Right lobe of liver (tissue), 6 donors: Measurements from ENCODE around the gene GPR3. TPM values are rescaled to one million over a fixed set of nuclear protein-coding genes. Genes with fewer than 3 reads are reported as not detected.
"Not testable (repeated sequence)": the region's sequence is repeated elsewhere in the genome, so short reads cannot be mapped to it uniquely, and the experiment has no call there.

Experiments
- ATAC-seq, 4 donors: fragments of 200-7000 bp; cut with Tn5 transposase; one replicate each; pipeline ENCODE4 v1.9.1; 2020; ENCODE audit warnings: mild to moderate bottlenecking in 4 of 4, moderate library complexity in 4 of 4
- DNase-seq, 3 donors: peaks; one replicate each; pipeline ENCODE4 v3.0.0-alpha.2; 2020
- H3K27ac ChIP-seq, 3 donors: fragments of 200-600 bp; one replicate each; pipeline ENCODE4 v1.8.0; 2022
- H3K27me3 ChIP-seq, 2 donors: fragments of 200-600 bp; one replicate each; pipeline ENCODE4 v1.8.0; 2022
- H3K36me3 ChIP-seq, 4 donors: fragments of 200-600 bp; sonication (generic) in 1 of 4; one replicate each; pipeline versions ENCODE4 v1.5.1 to v1.8.0; 2017 to 2022; ENCODE audit warnings: control low read depth in 1 of 4
- H3K4me1 ChIP-seq, 4 donors: fragments of 200-600 bp; sonication (generic) in 1 of 4; one replicate each; pipeline versions ENCODE4 v1.5.1 to v1.8.0; 2017 to 2022; ENCODE audit warnings: control low read depth in 1 of 4
- H3K4me3 ChIP-seq, 3 donors: fragments of 200-600 bp; one replicate each; pipeline ENCODE4 v1.8.0; 2022
- H3K9me3 ChIP-seq, 4 donors: fragments of 200-600 bp; sonication (generic) in 1 of 4; one replicate each; pipeline versions ENCODE4 v1.5.1 to v1.8.0; 2017 to 2022; ENCODE audit warnings: control low read depth in 1 of 4
- CTCF ChIP-seq, 4 donors: fragments of 200-600 bp in 3 of 4; fragments of 450-650 bp in 1 of 4; IDR thresholded peaks; one replicate each; pipeline versions ENCODE4 v1.5.1 to v1.8.0; 2016 to 2022; ENCODE audit warnings: antibody characterized with exemption in 4 of 4, mild to moderate bottlenecking in 2 of 4
- POLR2A ChIP-seq: fragments of 450-650 bp; IDR thresholded peaks from one replicate; pipeline ENCODE4 v1.6.1; 2017; ENCODE audit warnings: antibody characterized with exemption, mild to moderate bottlenecking
- whole genome bisulfite sequencing: methylation state at CpG from one replicate; pipeline ENCODE4 v1.1.6; 2018; ENCODE audit warnings: low coverage, low lambda C conversion rate; ENCODE audit not compliant: insufficient coverage; ENCODE audit errors: missing lambda C conversion rate; 5-methylcytosine and 5-hydroxymethylcytosine counted together
- intact Hi-C, 2 donors: fragments of 100-400 bp; cut with DNase I; formaldehyde crosslinking; loops; one replicate each; pipeline versions ENCODE4 v1.11.2 to v1.14.1; 2022
- total RNA-seq, 6 experiments: library from RNA; depleted of rRNA in 2 of 6; stranded (reverse); fragments of >200 nt in 2 of 6; fragmentation: NEBNext Ultra II Directional in 3 of 6; extraction: Animal tissue kit (Norgen Biotek cat#: 25700) in 3 of 6; gene quantifications; one replicate each; pipeline versions ENCODE4 v1.1.0 to v1.2.4, GENCODE V29; 2016 to 2023
- donor health status: DM: no; HTN: yes; CAD: no.
- donor health status: DM: no; HTN: no; CAD: no.
- donor health status: DM: no; HTN: no; CAD: no.
- donor health status: DM: no; HTN: yes; CAD: no.
- donor health status: DM: no; HTN: yes; CAD: no.

The GPR3 gene
- total RNA-seq, 6 experiments from 2014 or later: 0.19 to 0.43 TPM; not detected in 4

- Histone ChIP-seq H3K27ac (no peak overlapping the region), H3K27me3 (no peaks in the 10 kb centered on the region), H3K4me3 (no peak overlapping the region), H3K36me3 (peaks cover 0 to 21% (median 13%) of the 10 kb centered on the region in 4 donors), H3K9me3 (no peaks in the 10 kb centered on the region), H3K4me1 (peaks cover 0 to 9% (median 0%) of the 10 kb centered on the region in 4 donors)
- ATAC-seq: no peak
- intact Hi-C loops: loop anchor here (5.0 to 10.0 kb wide), 2 partner anchors 191 to 198 kb away; partner anchors contain the start of gene AHDC1 (in 1 of the 2)
- TF ChIP-seq POLR2A (no peak), CTCF (IDR thresholded peaks at IDR 0.05) (no peak)
- DNase-seq: no peak
Observed at GRCh38 chr1:27403931-27404330, 11.5 kb downstream of the GPR3 start.

DNA sequence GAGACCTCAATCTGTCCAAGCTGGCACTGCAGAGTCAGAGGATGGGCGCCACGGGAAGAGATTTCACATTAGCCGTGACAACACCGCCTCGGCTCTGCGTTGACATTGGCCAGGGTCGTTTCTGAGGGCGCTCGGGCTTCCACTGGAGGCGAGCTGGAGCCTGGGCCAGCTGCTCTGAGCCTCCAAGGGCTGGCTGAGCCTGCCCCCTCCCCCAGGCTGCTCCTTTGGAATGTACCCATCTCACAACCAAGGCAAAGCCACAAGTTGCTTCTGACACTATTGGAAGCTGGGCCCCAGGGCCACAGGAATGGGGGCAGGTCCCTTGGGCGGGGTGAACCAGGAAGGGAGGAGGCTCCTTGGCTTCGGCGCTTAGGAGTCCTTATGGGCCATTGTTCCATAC lies 12.7 kb downstream of the GPR3 start:
- WGBS: no CpG with 5 or more reads among the region's 13 CpGs
- DNase-seq: no peak
- Histone ChIP-seq H3K4me3 (no peak overlapping the region), H3K4me1 (peaks cover 0 to 9% (median 0%) of the 10 kb centered on the region in 4 donors), H3K9me3 (no peaks in the 10 kb centered on the region), H3K27ac (no peak overlapping the region), H3K27me3 (no peaks in the 10 kb centered on the region), H3K36me3 (peaks cover 0 to 23% (median 13%) of the 10 kb centered on the region in 4 donors)
- TF ChIP-seq POLR2A: no peak
- TF ChIP-seq CTCF (IDR thresholded peaks at IDR 0.05): no peak
- intact Hi-C loops: loop anchor here in 1 of 2 donors (10.0 kb wide), 1 partner anchor 190 kb away; no protein-coding TSS in a partner anchor
- ATAC-seq: no peak

- peaks cover under 1 to 30% (median 16%) of the 10 kb centered on the region in 4 donors for H3K36me3 ChIP-seq
- intact Hi-C loops: loop anchor here in 1 of 2 donors (10.0 kb wide), 1 partner anchor 189 kb away; no protein-coding TSS in a partner anchor
- H3K4me3 ChIP-seq, H3K4me1 ChIP-seq, DNase-seq, H3K27ac ChIP-seq, H3K9me3 ChIP-seq, H3K27me3 ChIP-seq, ATAC-seq: not testable (repeated sequence)
- 40% methylated on average over 1 of the region's 18 CpGs for whole genome bisulfite sequencing
Observed at GRCh38 chr1:27405598-27406361, 13.4 kb downstream of the GPR3 start.

GRCh38 chr1:27406362-27406680 lies 13.9 kb downstream of the GPR3 start:
- Histone ChIP-seq H3K36me3 (peaks cover 6 to 36% (median 19%) of the 10 kb centered on the region in 4 donors), H3K27me3 (no peaks in the 10 kb centered on the region), H3K4me3 (no peak overlapping the region), H3K27ac (no peak overlapping the region), H3K9me3 (no peaks in the 10 kb centered on the region), H3K4me1 (peaks cover 0 to 9% (median 0%) of the 10 kb centered on the region in 4 donors)
- WGBS: 93% methylated on average over 3 of the region's 4 CpGs
- TF ChIP-seq CTCF (IDR thresholded peaks at IDR 0.05): no peak
- TF ChIP-seq POLR2A: no peak
- intact Hi-C loops: loop anchor here in 1 of 2 donors (10.0 kb wide), 1 partner anchor 188 kb away; no protein-coding TSS in a partner anchor
- ATAC-seq: no peak
- DNase-seq: no peak

- H3K27me3 ChIP-seq, DNase-seq, ATAC-seq, H3K27ac ChIP-seq, H3K9me3 ChIP-seq, H3K4me3 ChIP-seq, H3K4me1 ChIP-seq: not testable (repeated sequence)
- peaks cover 6 to 39% (median 21%) of the 10 kb centered on the region in 4 donors for H3K36me3 ChIP-seq
- WGBS: no CpG with 5 or more reads among the region's 2 CpGs
- intact Hi-C loops: loop anchor here in 1 of 2 donors (10.0 kb wide), 1 partner anchor 188 kb away; no protein-coding TSS in a partner anchor
Observed at GRCh38 chr1:27406791-27407190, 14.4 kb downstream of the GPR3 start.
